ENCODE results near the gene KCNJ1. TPM values are rescaled to one million over a fixed set of nuclear protein-coding genes. Genes with fewer than 3 reads are reported as not detected.

Gene KCNJ1
- total RNA-seq, 1 experiment from 2014 or later: not detected

- Histone ChIP-seq H3K4me2 (no peak overlapping the region), H3K4me1 (replicated peaks; ENCODE audit: insufficient read depth) (no peaks in the 10 kb centered on the region), H3K9me2 (ENCODE audit: insufficient read depth) (no peaks in the 10 kb centered on the region; the same call in 1 of the 2 replicates), H3F3A (ENCODE audit: insufficient read depth, low read depth) (no peaks in the 10 kb centered on the region), H3K79me2 (ENCODE audit: low read depth) (no peaks in the 10 kb centered on the region), H3K27ac (no peak overlapping the region), H3K36me3 (ENCODE audit: low read depth) (no peaks in the 10 kb centered on the region), H3K9me3 (ENCODE audit: insufficient read depth, low read depth) (no peaks in the 10 kb centered on the region), H4K20me1 (ENCODE audit: insufficient read depth) (no peaks in the 10 kb centered on the region), H2AFZ (no peak overlapping the region), H3K27me3 (ENCODE audit: insufficient read depth, low read depth) (peaks cover 47% of the 10 kb centered on the region), H3K4me3 (no peak overlapping the region)
- intact Hi-C loops (cut with micrococcal nuclease; ENCODE audit: unreplicated experiment): no loop called here
- TF ChIP-seq EZH2 (IDR thresholded peaks at IDR 0.05; ENCODE audit: low read depth) (no peak), CTCF (conservative IDR thresholded peaks at IDR 0.05) (no peak)
- no peak for DNase-seq
- BruUV-seq (replicated peaks): no TSS peak
- CTCF ChIA-PET: no interaction called here
- POLR2A ChIA-PET (ENCODE audit: unreplicated experiment): no interaction called here
Measured at GRCh38 chr11:128809128-128809527, 58.0 kb downstream of the KCNJ1 start.

GRCh38 chr11:128807909-128808308 lies 59.2 kb downstream of the KCNJ1 start:
- no peak for TF ChIP-seq EZH2 (IDR thresholded peaks at IDR 0.05; ENCODE audit: low read depth)
- no peak for TF ChIP-seq CTCF (conservative IDR thresholded peaks at IDR 0.05)
- POLR2A ChIA-PET (ENCODE audit: unreplicated experiment): no interaction called here
- Histone ChIP-seq H4K20me1 (ENCODE audit: insufficient read depth) (no peaks in the 10 kb centered on the region), H3K36me3 (ENCODE audit: low read depth) (no peaks in the 10 kb centered on the region), H3K79me2 (ENCODE audit: low read depth) (no peaks in the 10 kb centered on the region), H3K27me3 (ENCODE audit: insufficient read depth, low read depth) (peaks cover 47% of the 10 kb centered on the region), H3K4me3 (no peak overlapping the region), H3K9me2 (ENCODE audit: insufficient read depth) (no peaks in the 10 kb centered on the region), H3K27ac (no peak overlapping the region), H3K4me1 (replicated peaks; ENCODE audit: insufficient read depth) (no peaks in the 10 kb centered on the region), H3K9me3 (ENCODE audit: insufficient read depth, low read depth) (no peaks in the 10 kb centered on the region), H3K4me2 (no peak overlapping the region), H2AFZ (no peak overlapping the region), H3F3A (ENCODE audit: insufficient read depth, low read depth) (no peaks in the 10 kb centered on the region)
- DNase-seq: no peak
- CTCF ChIA-PET: no interaction called here
- intact Hi-C loops (cut with micrococcal nuclease; ENCODE audit: unreplicated experiment): no loop called here
- no TSS peak for BruUV-seq (replicated peaks)

- Histone ChIP-seq H3K27me3 (ENCODE audit: insufficient read depth, low read depth) (peaks cover 47% of the 10 kb centered on the region), H3K4me1 (replicated peaks; ENCODE audit: insufficient read depth) (no peaks in the 10 kb centered on the region), H3K9me2 (ENCODE audit: insufficient read depth) (no peaks in the 10 kb centered on the region), H4K20me1 (ENCODE audit: insufficient read depth) (no peaks in the 10 kb centered on the region), H2AFZ (no peak overlapping the region), H3K27ac (no peak overlapping the region), H3K9me3 (ENCODE audit: insufficient read depth, low read depth) (no peaks in the 10 kb centered on the region), H3F3A (ENCODE audit: insufficient read depth, low read depth) (no peaks in the 10 kb centered on the region), H3K4me3 (no peak overlapping the region), H3K36me3 (ENCODE audit: low read depth) (no peaks in the 10 kb centered on the region), H3K4me2 (no peak overlapping the region), H3K79me2 (ENCODE audit: low read depth) (no peaks in the 10 kb centered on the region)
- POLR2A ChIA-PET (ENCODE audit: unreplicated experiment): no interaction called here
- no TSS peak for BruUV-seq (replicated peaks)
- TF ChIP-seq EZH2 (IDR thresholded peaks at IDR 0.05; ENCODE audit: low read depth) (no peak), CTCF (conservative IDR thresholded peaks at IDR 0.05) (no peak)
- CTCF ChIA-PET: no interaction called here
- intact Hi-C loops (cut with micrococcal nuclease; ENCODE audit: unreplicated experiment): no loop called here
- no peak for DNase-seq
Measured at GRCh38 chr11:128806506-128807261, 60.4 kb downstream of the KCNJ1 start.

Measured in PC-9 (cell line).